HepG2 (cell line): ENCODE results near the gene FAM117B. TPM values are rescaled to one million over a fixed set of nuclear protein-coding genes. Genes with fewer than 3 reads are reported as not detected.
A peak's percentile ranks its signal among the peaks of the same experiment; 100 is the strongest.

ENCODE experiments used
- EP300 ChIP-seq, 3 experiments: sonication (generic) in 1 of 3; formaldehyde crosslinking in 1 of 3; IDR thresholded peaks; 2 replicates each; pipeline versions ENCODE4 v1.5.1 to v1.6.1; 2011 to 2020; ENCODE audit warnings: low read depth in 2 of 3, low read length in 2 of 3, borderline replicate concordance in 1 of 3, improper control_type of control experiment in 1 of 3, mild to moderate bottlenecking in 1 of 3, missing genetic modification reagents in 1 of 3, moderate library complexity in 1 of 3
- HNF4A ChIP-seq: sonication (generic); formaldehyde crosslinking; IDR thresholded peaks from 2 replicates; pipeline ENCODE4 v1.4.0; 2020; ENCODE audit warnings: missing genetic modification reagents
- NR2F1 ChIP-seq, 2 experiments: fragments of 450-650 bp in 1 of 2; formaldehyde crosslinking in 1 of 2; IDR thresholded peaks; 2 replicates each; pipeline versions ENCODE4 v1.5.0 to v1.6.1; 2016 to 2020; ENCODE audit warnings: mild to moderate bottlenecking in 1 of 2, missing compliant biosample characterization in 1 of 2, missing genetic modification reagents in 1 of 2, moderate library complexity in 1 of 2
- PCBP2 ChIP-seq: fragments of 200-400 bp; formaldehyde crosslinking; optimal IDR thresholded peaks from 2 replicates; pipeline ENCODE3; 2018; ENCODE audit warnings: low read length, low read depth; ENCODE audit not compliant: poor library complexity, severe bottlenecking
- RBM22 ChIP-seq: fragments of 200-400 bp; formaldehyde crosslinking; optimal IDR thresholded peaks from 2 replicates; pipeline ENCODE3; 2017; ENCODE audit warnings: mild to moderate bottlenecking, low read length, moderate library complexity
- SPEN ChIP-seq: sonication (generic); formaldehyde crosslinking; IDR thresholded peaks from 2 replicates; pipeline ENCODE4 v1.5.1; 2020; ENCODE audit warnings: low read depth, mild to moderate bottlenecking, missing genetic modification reagents
- ZEB1 ChIP-seq: IDR thresholded peaks from 2 replicates; pipeline ENCODE4 v1.6.1; 2012; ENCODE audit warnings: mild to moderate bottlenecking, low read depth, inconsistent platforms; ENCODE audit not compliant: insufficient replicate concordance
- ZMYM3 ChIP-seq: sonication (generic); formaldehyde crosslinking; IDR thresholded peaks from 2 replicates; pipeline ENCODE4 v1.5.1; 2020; ENCODE audit warnings: mild to moderate bottlenecking, missing genetic modification reagents
- ZNF274 ChIP-seq: sonication (generic); formaldehyde crosslinking; IDR thresholded peaks from 2 replicates; pipeline ENCODE4 v1.5.1; 2020; ENCODE audit warnings: mild to moderate bottlenecking, missing genetic modification reagents
- ZNF292 ChIP-seq: sonication (generic); formaldehyde crosslinking; IDR thresholded peaks from 2 replicates; pipeline ENCODE4 v1.8.1; 2022; ENCODE audit warnings: mild to moderate bottlenecking, low read depth, missing genetic modification reagents, borderline replicate concordance
- ZNF816 ChIP-seq: sonication (generic); formaldehyde crosslinking; IDR thresholded peaks from 2 replicates; pipeline ENCODE4 v1.8.0; 2022; ENCODE audit warnings: missing genetic modification reagents, mild to moderate bottlenecking, borderline replicate concordance
- ZNF841 ChIP-seq: sonication (generic); formaldehyde crosslinking; IDR thresholded peaks from 2 replicates; pipeline ENCODE4 v1.8.1; 2023; ENCODE audit warnings: missing genetic modification reagents, borderline replicate concordance
- ZSCAN22 ChIP-seq: sonication (generic); formaldehyde crosslinking; IDR thresholded peaks from 2 replicates; pipeline ENCODE4 v1.4.0; 2020; ENCODE audit warnings: mild to moderate bottlenecking, missing genetic modification reagents
- ZSCAN30 ChIP-seq: sonication (generic); formaldehyde crosslinking; IDR thresholded peaks from 2 replicates; pipeline ENCODE4 v1.5.0; 2020; ENCODE audit warnings: mild to moderate bottlenecking, missing genetic modification reagents
- polyA plus RNA-seq, 8 experiments: library from polyadenylated mRNA; depleted of rRNA in 3 of 8; stranded (reverse) in 7 of 8; unstranded in 1 of 8; fragments of >200 nt; fragmentation: Illumina TruSeq in 4 of 8; extraction: Trizol in 4 of 8; gene quantifications; 2 replicates each; pipeline versions ENCODE4 v1.2.1 to v1.2.3, GENCODE V29; 2011 to 2016; ENCODE audit warnings: low read depth in 4 of 8, missing spikeins in 1 of 8, mixed read lengths in 1 of 8; ENCODE audit not compliant: insufficient read depth in 1 of 8
- total RNA-seq, 5 experiments: library from RNA; depleted of rRNA; stranded (reverse); fragments of >200 nt; fragmentation: Illumina TruSeq; extraction: Trizol; gene quantifications; 2 replicates each; pipeline ENCODE4 v1.2.3, GENCODE V29; 2016; ENCODE audit warnings: low read depth in 1 of 5
- TF ChIP-seq, protein P1 (sequence below): sonication (generic); formaldehyde crosslinking; IDR thresholded peaks from 2 replicates; pipeline ENCODE4 v1.4.0; 2020; ENCODE audit warnings: mild to moderate bottlenecking, missing genetic modification reagents, borderline replicate concordance
- TF ChIP-seq, protein P2 (sequence below): sonication (generic); formaldehyde crosslinking; IDR thresholded peaks from 2 replicates; pipeline ENCODE4 v1.5.1; 2020; ENCODE audit warnings: missing genetic modification reagents, mild to moderate bottlenecking, borderline replicate concordance
- TF ChIP-seq, protein P3 (sequence below): sonication (generic); formaldehyde crosslinking; IDR thresholded peaks from 2 replicates; pipeline ENCODE4 v1.9.0; 2021; ENCODE audit warnings: mild to moderate bottlenecking, missing genetic modification reagents
- TF ChIP-seq, protein P4 (sequence below): sonication (generic); formaldehyde crosslinking; IDR thresholded peaks from 2 replicates; pipeline ENCODE4 v1.8.0; 2022; ENCODE audit warnings: mild to moderate bottlenecking, missing genetic modification reagents, moderate library complexity

FAM117B gene
- total and polyA plus RNA-seq, 2 of the 13 experiments (the other 11 are each of a cell fraction or from before 2014, with no cell fraction given): 5.8 to 11.0 TPM

DNA sequence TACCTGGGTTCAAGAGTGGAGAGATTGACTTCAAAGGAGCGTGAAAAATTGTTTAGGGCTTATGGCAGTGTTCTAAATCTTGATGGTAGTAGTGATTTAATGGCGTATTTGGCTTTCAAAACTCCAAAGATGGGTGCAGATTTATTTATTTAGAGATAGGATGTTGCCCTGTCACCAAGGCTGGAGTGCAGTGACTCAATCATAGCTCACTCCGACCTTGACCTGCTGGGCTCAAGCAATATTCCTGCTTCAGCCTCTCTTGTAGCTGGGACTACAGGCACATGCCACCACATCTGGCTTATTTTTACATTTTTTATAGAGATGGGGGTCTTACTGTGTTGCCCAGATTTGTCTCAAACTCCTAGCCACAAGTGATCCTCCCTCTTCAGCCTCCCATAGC, 52.5 kb downstream of the FAM117B start (continued):
- TF ChIP-seq ZNF274 (no peak), ZSCAN30 (CRISPR knock-in tag) (no peak), HNF4A (CRISPR knock-in tag) (peak; percentile 49; the same call in 1 of the 2 replicates), ZNF841 (no peak), EP300 (IDR thresholded peaks at IDR 0.05; ENCODE audit: low read depth in 2 of 2, low read length in 2 of 2) (peak in 1 of 2 experiments; percentile 31; a peak in 1 of 4 replicates), EP300 (CRISPR knock-in tag; IDR thresholded peaks at IDR 0.05; ENCODE audit: borderline replicate concordance) (no peak), NR2F1 (CRISPR knock-in tag; IDR thresholded peaks at IDR 0.05) (peak; percentile 83 to 87), ZEB1 (no peak), PCBP2 (no peak), SPEN (CRISPR knock-in tag) (no peak), ZNF816 (CRISPR knock-in tag) (no peak), ZSCAN22 (CRISPR knock-in tag) (no peak), ZMYM3 (CRISPR knock-in tag) (peak; percentile 46), ZNF292 (no peak), RBM22 (no peak)
- TF ChIP-seq, protein P1, sequence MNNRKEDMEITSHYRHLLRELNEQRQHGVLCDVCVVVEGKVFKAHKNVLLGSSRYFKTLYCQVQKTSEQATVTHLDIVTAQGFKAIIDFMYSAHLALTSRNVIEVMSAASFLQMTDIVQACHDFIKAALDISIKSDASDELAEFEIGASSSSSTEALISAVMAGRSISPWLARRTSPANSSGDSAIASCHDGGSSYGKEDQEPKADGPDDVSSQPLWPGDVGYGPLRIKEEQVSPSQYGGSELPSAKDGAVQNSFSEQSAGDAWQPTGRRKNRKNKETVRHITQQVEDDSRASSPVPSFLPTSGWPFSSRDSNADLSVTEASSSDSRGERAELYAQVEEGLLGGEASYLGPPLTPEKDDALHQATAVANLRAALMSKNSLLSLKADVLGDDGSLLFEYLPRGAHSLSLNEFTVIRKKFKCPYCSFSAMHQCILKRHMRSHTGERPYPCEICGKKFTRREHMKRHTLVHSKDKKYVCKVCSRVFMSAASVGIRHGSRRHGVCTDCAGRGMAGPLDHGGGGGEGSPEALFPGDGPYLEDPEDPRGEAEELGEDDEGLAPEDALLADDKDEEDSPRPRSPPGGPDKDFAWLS (CRISPR knock-in tag): no peak
- TF ChIP-seq, protein P2, sequence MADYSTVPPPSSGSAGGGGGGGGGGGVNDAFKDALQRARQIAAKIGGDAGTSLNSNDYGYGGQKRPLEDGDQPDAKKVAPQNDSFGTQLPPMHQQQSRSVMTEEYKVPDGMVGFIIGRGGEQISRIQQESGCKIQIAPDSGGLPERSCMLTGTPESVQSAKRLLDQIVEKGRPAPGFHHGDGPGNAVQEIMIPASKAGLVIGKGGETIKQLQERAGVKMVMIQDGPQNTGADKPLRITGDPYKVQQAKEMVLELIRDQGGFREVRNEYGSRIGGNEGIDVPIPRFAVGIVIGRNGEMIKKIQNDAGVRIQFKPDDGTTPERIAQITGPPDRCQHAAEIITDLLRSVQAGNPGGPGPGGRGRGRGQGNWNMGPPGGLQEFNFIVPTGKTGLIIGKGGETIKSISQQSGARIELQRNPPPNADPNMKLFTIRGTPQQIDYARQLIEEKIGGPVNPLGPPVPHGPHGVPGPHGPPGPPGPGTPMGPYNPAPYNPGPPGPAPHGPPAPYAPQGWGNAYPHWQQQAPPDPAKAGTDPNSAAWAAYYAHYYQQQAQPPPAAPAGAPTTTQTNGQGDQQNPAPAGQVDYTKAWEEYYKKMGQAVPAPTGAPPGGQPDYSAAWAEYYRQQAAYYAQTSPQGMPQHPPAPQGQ (CRISPR knock-in tag): no peak
- TF ChIP-seq, protein P3, sequence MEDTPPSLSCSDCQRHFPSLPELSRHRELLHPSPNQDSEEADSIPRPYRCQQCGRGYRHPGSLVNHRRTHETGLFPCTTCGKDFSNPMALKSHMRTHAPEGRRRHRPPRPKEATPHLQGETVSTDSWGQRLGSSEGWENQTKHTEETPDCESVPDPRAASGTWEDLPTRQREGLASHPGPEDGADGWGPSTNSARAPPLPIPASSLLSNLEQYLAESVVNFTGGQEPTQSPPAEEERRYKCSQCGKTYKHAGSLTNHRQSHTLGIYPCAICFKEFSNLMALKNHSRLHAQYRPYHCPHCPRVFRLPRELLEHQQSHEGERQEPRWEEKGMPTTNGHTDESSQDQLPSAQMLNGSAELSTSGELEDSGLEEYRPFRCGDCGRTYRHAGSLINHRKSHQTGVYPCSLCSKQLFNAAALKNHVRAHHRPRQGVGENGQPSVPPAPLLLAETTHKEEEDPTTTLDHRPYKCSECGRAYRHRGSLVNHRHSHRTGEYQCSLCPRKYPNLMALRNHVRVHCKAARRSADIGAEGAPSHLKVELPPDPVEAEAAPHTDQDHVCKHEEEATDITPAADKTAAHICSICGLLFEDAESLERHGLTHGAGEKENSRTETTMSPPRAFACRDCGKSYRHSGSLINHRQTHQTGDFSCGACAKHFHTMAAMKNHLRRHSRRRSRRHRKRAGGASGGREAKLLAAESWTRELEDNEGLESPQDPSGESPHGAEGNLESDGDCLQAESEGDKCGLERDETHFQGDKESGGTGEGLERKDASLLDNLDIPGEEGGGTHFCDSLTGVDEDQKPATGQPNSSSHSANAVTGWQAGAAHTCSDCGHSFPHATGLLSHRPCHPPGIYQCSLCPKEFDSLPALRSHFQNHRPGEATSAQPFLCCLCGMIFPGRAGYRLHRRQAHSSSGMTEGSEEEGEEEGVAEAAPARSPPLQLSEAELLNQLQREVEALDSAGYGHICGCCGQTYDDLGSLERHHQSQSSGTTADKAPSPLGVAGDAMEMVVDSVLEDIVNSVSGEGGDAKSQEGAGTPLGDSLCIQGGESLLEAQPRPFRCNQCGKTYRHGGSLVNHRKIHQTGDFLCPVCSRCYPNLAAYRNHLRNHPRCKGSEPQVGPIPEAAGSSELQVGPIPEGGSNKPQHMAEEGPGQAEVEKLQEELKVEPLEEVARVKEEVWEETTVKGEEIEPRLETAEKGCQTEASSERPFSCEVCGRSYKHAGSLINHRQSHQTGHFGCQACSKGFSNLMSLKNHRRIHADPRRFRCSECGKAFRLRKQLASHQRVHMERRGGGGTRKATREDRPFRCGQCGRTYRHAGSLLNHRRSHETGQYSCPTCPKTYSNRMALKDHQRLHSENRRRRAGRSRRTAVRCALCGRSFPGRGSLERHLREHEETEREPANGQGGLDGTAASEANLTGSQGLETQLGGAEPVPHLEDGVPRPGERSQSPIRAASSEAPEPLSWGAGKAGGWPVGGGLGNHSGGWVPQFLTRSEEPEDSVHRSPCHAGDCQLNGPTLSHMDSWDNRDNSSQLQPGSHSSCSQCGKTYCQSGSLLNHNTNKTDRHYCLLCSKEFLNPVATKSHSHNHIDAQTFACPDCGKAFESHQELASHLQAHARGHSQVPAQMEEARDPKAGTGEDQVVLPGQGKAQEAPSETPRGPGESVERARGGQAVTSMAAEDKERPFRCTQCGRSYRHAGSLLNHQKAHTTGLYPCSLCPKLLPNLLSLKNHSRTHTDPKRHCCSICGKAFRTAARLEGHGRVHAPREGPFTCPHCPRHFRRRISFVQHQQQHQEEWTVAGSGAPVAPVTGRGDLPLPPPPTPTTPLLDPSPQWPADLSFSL (CRISPR knock-in tag): no peak
- TF ChIP-seq, protein P4, sequence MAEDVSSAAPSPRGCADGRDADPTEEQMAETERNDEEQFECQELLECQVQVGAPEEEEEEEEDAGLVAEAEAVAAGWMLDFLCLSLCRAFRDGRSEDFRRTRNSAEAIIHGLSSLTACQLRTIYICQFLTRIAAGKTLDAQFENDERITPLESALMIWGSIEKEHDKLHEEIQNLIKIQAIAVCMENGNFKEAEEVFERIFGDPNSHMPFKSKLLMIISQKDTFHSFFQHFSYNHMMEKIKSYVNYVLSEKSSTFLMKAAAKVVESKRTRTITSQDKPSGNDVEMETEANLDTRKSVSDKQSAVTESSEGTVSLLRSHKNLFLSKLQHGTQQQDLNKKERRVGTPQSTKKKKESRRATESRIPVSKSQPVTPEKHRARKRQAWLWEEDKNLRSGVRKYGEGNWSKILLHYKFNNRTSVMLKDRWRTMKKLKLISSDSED: no peak
